Glomerular visceral epithelial cell (primary cell): ENCODE results near the gene AKT3.
"Not testable (repeated sequence)": the region's sequence is repeated elsewhere in the genome, so short reads cannot be mapped to it uniquely, and the experiment has no call there.

Source experiments
- DNase-seq: peaks from one replicate; pipeline ENCODE4 v3.0.0-alpha.2; 2016; ENCODE audit errors: extremely low spot score

AKT3 gene

GRCh38 chr1:243601720-243602119 is 248.3 kb downstream of the AKT3 start:
- no peak for DNase-seq

- peak; percentile 52 for DNase-seq
These were observed 251.6 kb downstream of the AKT3 start for GRCh38 chr1:243598433-243598832.

- DNase-seq: peak; percentile 40
These were observed 252.7 kb downstream of the AKT3 start for GRCh38 chr1:243597383-243597782.

GRCh38 chr1:243596431-243597062 is 253.5 kb downstream of the AKT3 start:
- peak; percentile 73 for DNase-seq

GRCh38 chr1:243595527-243596210 is 254.4 kb downstream of the AKT3 start:
- no peak for DNase-seq

- DNase-seq: no peak
These were observed 255.6 kb downstream of the AKT3 start for GRCh38 chr1:243594455-243594854.

- DNase-seq: not testable (repeated sequence)
These were observed 260.8 kb downstream of the AKT3 start for GRCh38 chr1:243589286-243589685.

GRCh38 chr1:243587823-243588560 is 262.1 kb downstream of the AKT3 start:
- DNase-seq: no peak

GRCh38 chr1:243587285-243587684 is 262.8 kb downstream of the AKT3 start:
- DNase-seq: no peak

GRCh38 chr1:243585982-243586381 is 264.1 kb downstream of the AKT3 start:
- DNase-seq: no peak

- no peak for DNase-seq
These were observed 267.7 kb downstream of the AKT3 start for GRCh38 chr1:243582326-243582725.

GRCh38 chr1:243580984-243581383 is 269.1 kb downstream of the AKT3 start:
- DNase-seq: no peak

GRCh38 chr1:243580072-243580471 is 270.0 kb downstream of the AKT3 start:
- DNase-seq: no peak

- no peak for DNase-seq
These were observed 275.0 kb downstream of the AKT3 start for GRCh38 chr1:243575070-243575469.

- no peak for DNase-seq
These were observed 277.1 kb downstream of the AKT3 start for GRCh38 chr1:243572940-243573339.

GRCh38 chr1:243568793-243569192 is 281.2 kb downstream of the AKT3 start:
- no peak for DNase-seq

GRCh38 chr1:243564814-243565213 is 285.2 kb downstream of the AKT3 start:
- no peak for DNase-seq

GRCh38 chr1:243563732-243564131 is 286.3 kb downstream of the AKT3 start:
- no peak for DNase-seq

- no peak for DNase-seq
These were observed 287.6 kb downstream of the AKT3 start for GRCh38 chr1:243562473-243562872.

GRCh38 chr1:243561588-243562319 is 288.3 kb downstream of the AKT3 start:
- DNase-seq: no peak

- no peak for DNase-seq
These were observed 290.4 kb downstream of the AKT3 start for GRCh38 chr1:243559575-243560162.

- DNase-seq: no peak
These were observed 291.5 kb downstream of the AKT3 start for GRCh38 chr1:243558576-243558975.
